ENCODE data around the gene ORAI2.

DNA sequence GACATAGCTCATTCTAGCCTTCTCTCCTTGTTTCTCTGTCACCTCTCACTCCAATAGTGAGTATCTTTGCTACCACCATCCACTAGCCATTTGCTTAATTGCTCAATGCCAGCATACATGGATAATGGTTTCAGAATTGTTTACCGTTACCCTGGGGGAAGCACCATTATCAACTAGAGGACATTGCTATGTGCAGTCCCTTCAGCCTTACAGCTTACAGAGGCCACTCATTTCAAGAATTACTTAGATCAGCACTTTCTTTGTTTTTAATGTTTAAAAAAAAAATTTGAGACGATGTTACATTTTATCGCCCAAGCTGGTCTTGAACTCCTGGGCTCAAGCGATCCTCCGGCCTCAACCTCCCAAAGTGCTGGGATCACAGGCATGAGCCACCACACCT, 14.8 kb upstream of the ORAI2 start:
- TF ChIP-seq CEBPB (IDR thresholded peaks at IDR 0.05; ENCODE audit: low read depth, low read length) = no peak
- TF ChIP-seq, protein P1, sequence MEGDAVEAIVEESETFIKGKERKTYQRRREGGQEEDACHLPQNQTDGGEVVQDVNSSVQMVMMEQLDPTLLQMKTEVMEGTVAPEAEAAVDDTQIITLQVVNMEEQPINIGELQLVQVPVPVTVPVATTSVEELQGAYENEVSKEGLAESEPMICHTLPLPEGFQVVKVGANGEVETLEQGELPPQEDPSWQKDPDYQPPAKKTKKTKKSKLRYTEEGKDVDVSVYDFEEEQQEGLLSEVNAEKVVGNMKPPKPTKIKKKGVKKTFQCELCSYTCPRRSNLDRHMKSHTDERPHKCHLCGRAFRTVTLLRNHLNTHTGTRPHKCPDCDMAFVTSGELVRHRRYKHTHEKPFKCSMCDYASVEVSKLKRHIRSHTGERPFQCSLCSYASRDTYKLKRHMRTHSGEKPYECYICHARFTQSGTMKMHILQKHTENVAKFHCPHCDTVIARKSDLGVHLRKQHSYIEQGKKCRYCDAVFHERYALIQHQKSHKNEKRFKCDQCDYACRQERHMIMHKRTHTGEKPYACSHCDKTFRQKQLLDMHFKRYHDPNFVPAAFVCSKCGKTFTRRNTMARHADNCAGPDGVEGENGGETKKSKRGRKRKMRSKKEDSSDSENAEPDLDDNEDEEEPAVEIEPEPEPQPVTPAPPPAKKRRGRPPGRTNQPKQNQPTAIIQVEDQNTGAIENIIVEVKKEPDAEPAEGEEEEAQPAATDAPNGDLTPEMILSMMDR (IDR thresholded peaks at IDR 0.05; ENCODE audit: control extremely low read depth in 1 of 3, insufficient read depth in 1 of 3, low read depth in 1 of 3, low read length in 3 of 3) = no peak
- no peak for TF ChIP-seq TAF1 (IDR thresholded peaks at IDR 0.05; ENCODE audit: low read depth, low read length)
- no peak for TF ChIP-seq TAF7 (optimal IDR thresholded peaks at IDR 0.05; ENCODE audit: borderline replicate concordance, low read depth, low read length)
- TF ChIP-seq POLR2AphosphoS5 (IDR thresholded peaks at IDR 0.05; ENCODE audit: low read depth, low read length) = no peak
